Choroid plexus epithelial cell (primary cell): ENCODE results near the gene CMSS1.
"Not testable (repeated sequence)": the region's sequence is repeated elsewhere in the genome, so short reads cannot be mapped to it uniquely, and the experiment has no call there.

Experiments
- DNase-seq: peaks from one replicate; pipeline ENCODE4 v3.0.0-alpha.2; 2010; ENCODE audit warnings: low read depth
- H3K4me3 ChIP-seq: 2 replicates; pipeline ENCODE4 v1.5.1; 2011; ENCODE audit warnings: low read depth, mild to moderate bottlenecking, control low read depth, low read length, moderate library complexity
- CTCF ChIP-seq: conservative IDR thresholded peaks from 2 replicates; pipeline ENCODE4 v1.5.1; 2011; ENCODE audit warnings: low read depth, mild to moderate bottlenecking, control low read depth, inconsistent platforms, low read length, moderate library complexity

CMSS1 gene

GRCh38 chr3:100089812-100090668, 272.4 kb downstream of the CMSS1 start:
- peak; percentile 81 for DNase-seq
- peak; percentile 82 for TF ChIP-seq CTCF
- H3K4me3 ChIP-seq: no peak overlapping the region

GRCh38 chr3:100090669-100091005, 273.0 kb downstream of the CMSS1 start:
- no peak for DNase-seq
- no peak for TF ChIP-seq CTCF

GRCh38 chr3:100093831-100094230, 276.2 kb downstream of the CMSS1 start:
- no peak overlapping the region for H3K4me3 ChIP-seq
- no peak for TF ChIP-seq CTCF
- DNase-seq: no peak

More at GRCh38 chr3:100090669-100091005, 273.0 kb downstream of the CMSS1 start:
- H3K4me3 ChIP-seq: no peak overlapping the region

- H3K4me3 ChIP-seq, DNase-seq: not testable (repeated sequence)
Measured at GRCh38 chr3:100096286-100096685, 278.6 kb downstream of the CMSS1 start.

DNA sequence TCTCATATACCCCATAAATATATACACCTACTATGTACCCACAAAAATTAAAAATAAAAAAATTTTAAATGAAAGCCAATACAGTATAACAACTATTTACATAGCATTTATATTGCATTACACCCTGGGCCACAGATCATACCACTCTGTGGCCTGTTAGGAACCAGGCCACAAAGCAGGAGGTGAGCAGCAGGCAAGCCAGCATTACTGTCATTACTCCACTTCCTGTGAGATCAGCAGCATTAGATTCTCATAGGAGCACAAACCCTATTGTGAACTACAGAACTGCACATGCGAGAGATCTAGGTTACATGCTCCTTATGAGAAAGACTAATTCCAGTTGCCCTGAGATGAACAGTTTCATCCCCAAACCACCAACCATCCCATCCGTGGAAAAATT, 279.2 kb downstream of the CMSS1 start:
- H3K4me3 ChIP-seq: no peak overlapping the region
- TF ChIP-seq CTCF: no peak
- no peak for DNase-seq

DNA sequence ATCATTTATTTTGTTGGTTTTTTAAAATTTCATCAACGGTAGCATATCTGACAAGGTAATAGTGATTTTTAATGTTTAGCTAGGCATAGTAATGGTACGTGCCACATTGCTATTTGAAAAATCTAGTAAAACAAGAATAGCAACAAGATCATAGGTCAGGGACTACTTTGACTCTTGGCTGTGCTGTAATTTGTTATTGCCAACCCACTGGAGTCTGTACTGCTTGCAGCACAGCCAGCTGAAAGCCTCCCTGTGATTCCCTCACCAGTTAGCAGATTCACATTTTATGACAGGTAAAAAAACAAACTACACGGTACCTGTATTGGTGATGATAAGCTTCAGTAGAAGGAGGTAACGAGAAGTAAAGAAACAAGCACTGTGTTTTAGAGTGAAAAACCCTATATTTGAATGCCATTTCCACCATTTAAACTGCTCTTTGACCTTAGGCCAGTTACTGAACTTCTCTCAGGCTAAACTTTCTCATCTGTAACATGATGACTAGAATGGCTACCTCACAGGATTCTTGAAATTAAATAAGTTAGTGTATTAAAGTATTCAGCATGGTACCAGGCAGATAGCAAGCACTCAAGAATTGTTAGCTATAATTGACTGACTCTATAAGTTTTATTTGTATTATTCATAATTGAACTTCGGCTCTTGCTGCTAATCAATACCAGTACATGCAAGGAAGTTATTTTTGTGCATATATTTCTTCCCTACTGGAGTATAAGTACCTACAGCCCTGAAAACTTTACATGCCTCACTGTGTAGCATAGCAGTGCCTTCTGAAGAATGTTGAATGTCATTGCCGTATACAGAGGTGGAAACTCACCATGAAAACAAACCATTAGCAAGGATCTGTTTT, 280.5 kb downstream of the CMSS1 start:
- TF ChIP-seq CTCF: no peak
- DNase-seq: peak; percentile 64

GRCh38 chr3:100098784-100099070, 281.1 kb downstream of the CMSS1 start:
- no peak for TF ChIP-seq CTCF
- no peak for DNase-seq
- no peak overlapping the region for H3K4me3 ChIP-seq

More for the DNA sequence above, 280.5 kb downstream of the CMSS1 start:
- no peak overlapping the region for H3K4me3 ChIP-seq
